Measurements from ENCODE around the gene PEX10. TPM values are rescaled to one million over a fixed set of nuclear protein-coding genes. Genes with fewer than 3 reads are reported as not detected.
"Not testable (repeated sequence)": the region's sequence is repeated elsewhere in the genome, so short reads cannot be mapped to it uniquely, and the experiment has no call there.

Gene PEX10
- 10 to 100 TPM in 1 of 2 experiments, 1 to 10 TPM in 1; 9.2 to 10.3 TPM for total RNA-seq

DNA sequence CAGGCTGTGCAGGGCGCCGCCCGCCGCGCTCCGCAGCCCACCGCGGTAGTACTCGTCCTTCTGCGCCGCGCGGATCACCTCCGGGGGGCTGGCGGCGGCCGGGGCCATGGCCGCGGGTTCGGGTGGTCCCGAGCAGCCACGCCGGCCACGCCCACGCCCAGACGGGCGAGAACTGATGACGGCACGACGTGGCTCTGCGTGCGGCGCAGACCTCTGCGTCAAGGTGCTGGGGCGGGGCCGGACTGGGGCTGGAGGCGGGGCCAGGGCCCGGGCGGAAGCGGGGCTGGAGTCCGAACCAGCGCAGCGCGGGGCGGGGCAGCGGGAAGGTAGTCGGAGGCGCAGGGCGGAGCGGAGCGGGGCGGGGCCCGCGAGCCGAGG, at the start of gene PEX10:
Gene PEX10 (minus strand): TSS at position 170 of the 378 bp plus-strand sequence. CDS start 62 bp downstream, at position 108.
- peak; percentile 98 for DNase-seq
- Mint-ChIP-seq H3K36me3 (ENCODE audit: low read depth) (peaks cover 2% of the 10 kb centered on the region), H3K4me3 (peak within 1 kb of the TSS; percentile 84), H3K9me3 (no peaks in the 10 kb centered on the region), H3K4me1 (peaks cover 46% of the 10 kb centered on the region), H3K27ac (peak within 1 kb of the TSS; percentile 92), H3K27me3 (no peaks in the 10 kb centered on the region)
- CTCF ChIA-PET, result interaction anchor here (1.3 to 1.7 kb wide), 2 partner anchors 112 to 136 kb away, joined by 3 to 8 read pairs; no protein-coding TSS in a partner anchor
- POLR2A ChIA-PET, result no interaction called here

DNA sequence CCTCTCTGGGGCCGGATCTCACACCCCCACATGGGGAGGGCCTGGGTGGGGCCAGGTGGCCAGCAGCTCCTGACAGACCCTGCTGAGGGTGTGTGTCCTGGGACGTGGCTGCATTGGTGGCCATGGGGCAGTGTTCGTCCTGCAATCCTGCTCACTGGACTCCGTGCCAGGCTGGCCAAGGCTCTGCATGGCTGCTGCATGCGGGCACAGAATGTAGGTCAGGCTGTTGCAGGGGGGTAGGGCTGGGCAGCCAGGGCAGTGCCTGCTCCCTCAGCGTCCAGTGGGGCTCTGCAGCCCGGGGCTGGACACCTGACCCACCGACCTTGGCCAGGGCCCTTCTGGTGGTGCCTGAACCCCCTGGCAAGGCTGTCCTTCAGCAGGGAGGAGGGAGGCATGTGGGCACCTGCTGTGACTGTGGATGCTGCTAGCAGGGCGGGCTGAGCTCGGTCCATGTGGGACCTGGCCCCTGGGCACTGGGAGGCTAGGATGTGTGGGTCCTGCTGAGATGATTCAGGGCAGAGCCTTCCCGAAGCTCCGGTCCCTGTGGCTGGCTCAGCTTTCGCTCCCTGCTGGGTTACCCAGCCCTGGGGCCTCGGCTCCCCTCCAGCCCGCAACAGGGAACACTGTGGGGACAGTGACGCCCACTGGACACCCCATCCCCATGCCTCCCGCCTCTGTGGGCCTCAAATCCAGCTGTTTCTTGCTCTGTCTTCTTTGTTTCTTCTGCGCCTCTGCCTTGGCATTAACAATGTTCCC, 48.8 kb upstream of the PEX10 start:
- CTCF ChIA-PET, result interaction anchor here (0.8 to 0.9 kb wide), 2 partner anchors 10 to 266 kb away, joined by 3 read pairs; partner anchors contain the start of gene FAAP20
- H3K27ac Mint-ChIP-seq, result no peak overlapping the region
- H3K27me3 Mint-ChIP-seq, result no peaks in the 10 kb centered on the region

DNA sequence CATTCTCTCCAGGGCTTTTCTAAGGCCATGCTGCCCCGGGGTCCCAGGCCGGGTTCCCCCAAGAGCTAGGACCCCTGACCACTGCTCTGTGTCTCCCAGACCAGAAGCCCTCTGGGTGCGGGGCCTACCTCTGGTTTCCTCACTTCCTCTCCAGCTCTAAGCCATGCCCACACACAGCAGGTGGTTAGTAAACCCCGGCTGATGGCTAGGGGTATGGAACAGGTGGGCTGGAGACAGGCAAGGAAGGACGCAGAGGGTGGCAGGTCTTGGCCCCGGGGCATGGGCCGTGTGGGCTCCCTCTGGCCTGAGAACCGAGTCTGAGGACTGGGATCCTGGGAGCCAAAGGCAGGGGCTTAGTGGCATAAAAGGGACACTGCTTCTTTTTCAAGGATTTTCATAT, 47.8 kb upstream of the PEX10 start:
- ChIA-PET POLR2A (no interaction called here), CTCF (no interaction called here)
- Mint-ChIP-seq H3K27me3 (no peaks in the 10 kb centered on the region), H3K36me3 (ENCODE audit: low read depth) (no peaks in the 10 kb centered on the region), H3K9me3 (no peaks in the 10 kb centered on the region), H3K27ac (peak overlapping the region; percentile 41), H3K4me1 (no peaks in the 10 kb centered on the region), H3K4me3 (no peak overlapping the region)
- no peak for DNase-seq

More for the DNA sequence above, 48.8 kb upstream of the PEX10 start:
- Mint-ChIP-seq H3K36me3 (ENCODE audit: low read depth) (no peaks in the 10 kb centered on the region), H3K4me3 (no peak overlapping the region), H3K4me1 (no peaks in the 10 kb centered on the region), H3K9me3 (no peaks in the 10 kb centered on the region)
- POLR2A ChIA-PET, result no interaction called here
- no peak for DNase-seq

DNA sequence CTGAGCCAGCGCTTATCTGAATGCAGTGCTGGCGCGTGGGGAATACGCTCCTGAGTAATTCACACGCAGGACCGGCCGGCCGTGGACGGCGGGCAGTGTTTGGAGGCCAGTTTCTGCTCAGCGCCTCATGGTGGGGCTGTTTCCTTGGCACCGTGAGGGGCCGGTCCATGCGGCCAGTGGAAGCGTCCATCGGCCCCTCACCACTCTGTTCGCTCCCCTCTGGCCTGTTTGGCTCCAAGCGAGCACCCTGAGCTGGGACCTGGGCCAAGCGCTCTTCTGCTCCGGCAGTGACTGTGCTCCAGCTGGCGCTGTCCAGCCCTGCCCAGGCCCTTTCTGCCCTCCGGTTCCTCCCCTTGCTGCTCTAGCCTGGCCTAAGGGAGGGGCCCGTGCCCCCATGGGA, 47.4 kb upstream of the PEX10 start:
- no peaks in the 10 kb centered on the region for H3K36me3 Mint-ChIP-seq (ENCODE audit: low read depth)
- no peak overlapping the region for H3K27ac Mint-ChIP-seq
- POLR2A ChIA-PET, result no interaction called here
- no peaks in the 10 kb centered on the region for H3K9me3 Mint-ChIP-seq
- H3K4me3 Mint-ChIP-seq, result no peak overlapping the region
- no peaks in the 10 kb centered on the region for H3K4me1 Mint-ChIP-seq
- CTCF ChIA-PET, result no interaction called here
- no peak for DNase-seq
- no peaks in the 10 kb centered on the region for H3K27me3 Mint-ChIP-seq

DNA sequence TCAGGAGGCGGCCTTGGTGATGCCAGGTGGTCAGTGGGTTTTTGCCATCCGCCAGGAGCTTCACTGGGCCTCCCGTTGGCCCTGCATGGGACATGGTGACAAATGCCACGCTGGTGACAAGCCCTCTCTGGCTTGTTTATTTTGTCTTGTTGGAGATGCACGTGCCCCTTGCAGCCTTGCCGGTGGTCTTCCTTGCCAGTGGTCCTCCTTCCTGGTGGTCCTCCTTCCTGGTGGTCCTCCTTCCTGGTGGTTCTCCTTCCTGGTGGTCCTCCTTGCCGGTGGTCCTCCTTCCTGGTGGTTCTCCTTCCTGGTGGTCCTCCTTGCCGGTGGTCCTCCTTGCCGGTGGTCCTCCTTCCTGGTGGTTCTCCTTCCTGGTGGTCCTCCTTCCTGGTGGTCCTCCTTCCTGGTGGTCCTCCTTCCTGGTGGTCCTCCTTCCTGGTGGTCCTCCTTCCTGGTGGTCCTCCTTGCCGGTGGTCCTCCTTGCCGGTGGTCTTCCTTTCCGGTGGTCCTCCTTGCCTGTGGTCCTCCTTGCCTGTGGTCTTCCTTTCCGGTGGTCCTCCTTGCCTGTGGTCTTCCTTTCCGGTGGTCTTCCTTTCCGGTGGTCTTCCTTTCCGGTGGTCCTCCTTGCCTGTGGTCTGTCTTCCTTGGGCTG, 46.9 kb upstream of the PEX10 start:
- H3K4me1 Mint-ChIP-seq; H3K27ac Mint-ChIP-seq; H3K36me3 Mint-ChIP-seq (ENCODE audit: low read depth); POLR2A ChIA-PET; DNase-seq; H3K9me3 Mint-ChIP-seq; H3K27me3 Mint-ChIP-seq; CTCF ChIA-PET; H3K4me3 Mint-ChIP-seq: not testable (repeated sequence)

DNA sequence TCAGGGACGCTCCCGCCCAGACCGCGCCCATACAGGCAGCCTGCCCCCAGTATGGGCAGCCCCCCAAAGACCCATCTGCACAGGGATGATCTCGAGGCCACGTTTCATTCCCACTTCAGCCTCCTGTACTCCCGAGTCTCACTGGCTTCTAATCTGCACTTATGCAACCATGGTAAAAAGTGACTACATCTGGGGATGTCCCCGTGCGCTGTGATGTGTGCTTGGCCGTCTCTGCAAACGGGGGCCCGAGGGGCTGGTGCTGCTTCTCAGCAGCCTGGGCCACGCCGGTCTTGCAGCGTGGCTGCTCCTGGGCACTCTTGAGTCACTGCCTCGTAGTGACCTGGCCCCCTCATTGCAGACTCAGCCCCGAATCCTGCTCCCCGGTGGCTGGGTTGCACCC, 46.3 kb upstream of the PEX10 start:
- H3K9me3 Mint-ChIP-seq, result no peaks in the 10 kb centered on the region
- no peak overlapping the region for H3K27ac Mint-ChIP-seq
- no peak overlapping the region for H3K4me3 Mint-ChIP-seq
- no peaks in the 10 kb centered on the region for H3K27me3 Mint-ChIP-seq
- no peaks in the 10 kb centered on the region for H3K4me1 Mint-ChIP-seq
- no peaks in the 10 kb centered on the region for H3K36me3 Mint-ChIP-seq (ENCODE audit: low read depth)
- no peak for DNase-seq
- POLR2A ChIA-PET, result no interaction called here
- CTCF ChIA-PET, result no interaction called here

DNA sequence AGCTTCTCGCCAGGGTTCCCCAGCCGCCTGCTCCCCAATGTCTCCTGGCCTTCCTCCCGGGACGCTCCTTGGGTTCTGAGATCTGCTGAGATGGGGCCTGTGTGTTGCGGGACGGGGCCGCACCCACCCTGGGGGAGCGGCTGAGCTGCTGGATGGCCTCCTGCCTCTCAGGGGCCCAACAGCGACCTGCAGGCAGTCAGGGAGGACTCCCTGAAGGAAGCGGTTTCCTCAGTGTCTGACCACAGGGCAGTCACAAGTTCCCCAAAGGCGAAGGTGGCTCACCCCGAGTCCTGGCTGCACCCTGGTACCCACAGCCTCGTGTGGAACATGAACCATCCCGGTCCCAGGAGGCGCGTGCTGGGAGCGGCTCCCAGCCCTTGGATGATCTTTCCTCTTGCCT, 45.1 kb upstream of the PEX10 start:
- CTCF ChIA-PET, result no interaction called here

DNA sequence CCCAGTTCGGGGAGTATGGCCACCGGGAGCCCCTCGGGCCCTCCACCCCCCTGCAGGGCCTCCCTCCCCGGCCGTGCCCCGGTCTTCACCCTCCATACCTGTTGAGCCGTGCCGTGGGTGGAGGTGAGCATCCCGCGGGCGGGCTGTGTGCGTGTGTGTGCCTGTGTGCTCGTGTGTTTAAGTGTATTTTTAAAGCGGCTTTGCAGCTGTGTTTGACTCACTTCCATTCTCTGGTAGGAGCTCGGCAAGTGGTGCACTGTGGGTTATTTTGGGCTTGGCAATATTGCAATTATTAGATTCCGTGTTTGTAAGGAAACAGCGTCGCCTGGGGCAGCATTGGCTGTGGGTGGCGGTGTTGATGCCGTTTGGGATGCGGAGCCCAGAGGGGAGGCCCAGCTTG, 43.4 kb upstream of the PEX10 start:
- ChIA-PET POLR2A (no interaction called here), CTCF (no interaction called here)
- H3K4me3 Mint-ChIP-seq, result no peak overlapping the region
- no peak for DNase-seq
- no peaks in the 10 kb centered on the region for H3K36me3 Mint-ChIP-seq (ENCODE audit: low read depth)
- H3K27me3 Mint-ChIP-seq, result no peaks in the 10 kb centered on the region
- no peak overlapping the region for H3K27ac Mint-ChIP-seq
- H3K4me1 Mint-ChIP-seq, result no peaks in the 10 kb centered on the region
- H3K9me3 Mint-ChIP-seq, result no peaks in the 10 kb centered on the region

More for the DNA sequence above, 45.1 kb upstream of the PEX10 start:
- H3K9me3 Mint-ChIP-seq, result no peaks in the 10 kb centered on the region
- no peak overlapping the region for H3K4me3 Mint-ChIP-seq
- no peaks in the 10 kb centered on the region for H3K36me3 Mint-ChIP-seq (ENCODE audit: low read depth)
- H3K27me3 Mint-ChIP-seq, result no peaks in the 10 kb centered on the region
- no peak overlapping the region for H3K27ac Mint-ChIP-seq
- DNase-seq, result no peak
- POLR2A ChIA-PET, result no interaction called here
- H3K4me1 Mint-ChIP-seq, result no peaks in the 10 kb centered on the region

DNA sequence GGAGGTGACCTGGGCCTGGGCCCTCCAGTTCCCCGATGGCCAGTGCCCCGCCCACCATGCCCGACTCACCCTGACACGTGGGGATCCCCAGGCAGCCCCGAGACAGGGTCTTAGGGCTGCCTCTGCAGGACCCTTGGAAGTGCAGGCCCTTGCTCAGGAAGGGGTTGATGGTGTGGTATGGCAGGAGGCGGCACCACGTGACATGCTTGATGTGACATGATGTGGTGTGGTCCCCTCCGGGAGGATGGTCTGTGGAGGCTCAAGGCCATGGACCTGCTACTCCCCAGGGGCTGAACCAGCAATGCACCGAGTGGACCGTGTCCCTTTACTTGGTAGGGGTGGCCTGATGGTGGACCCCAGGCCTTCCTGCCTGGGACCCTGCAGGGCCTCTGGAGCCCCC, 41.9 kb upstream of the PEX10 start:
- H3K27me3 Mint-ChIP-seq, result no peaks in the 10 kb centered on the region
- CTCF ChIA-PET, result no interaction called here
- POLR2A ChIA-PET, result no interaction called here

DNA sequence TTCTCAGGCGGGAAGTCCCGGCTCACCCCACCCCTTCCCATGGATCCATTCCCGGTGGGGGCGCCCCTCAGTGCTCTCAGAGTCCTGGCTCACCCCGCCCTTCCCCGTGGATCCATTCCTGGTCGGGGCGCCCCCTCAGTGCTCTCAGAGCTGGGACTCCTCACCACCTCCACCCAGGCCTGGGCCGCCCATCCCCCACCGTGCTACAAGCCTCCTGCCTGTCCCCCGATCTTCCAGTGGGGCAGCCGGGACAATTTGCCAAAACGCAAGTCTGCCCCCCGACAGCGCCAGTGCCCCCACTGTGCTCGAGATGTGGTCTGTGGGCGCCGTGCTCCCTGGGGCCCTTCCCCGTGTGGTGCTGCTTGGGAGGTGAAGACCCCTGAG, 40.6 kb upstream of the PEX10 start:
- no peak overlapping the region for H3K4me3 Mint-ChIP-seq
- CTCF ChIA-PET, result interaction anchor here (1.1 kb wide), 1 partner anchor 10 kb away, joined by 3 read pairs; no protein-coding TSS in a partner anchor
- POLR2A ChIA-PET, result no interaction called here

More for the DNA sequence above, 41.9 kb upstream of the PEX10 start:
- no peak overlapping the region for H3K4me3 Mint-ChIP-seq
- H3K36me3 Mint-ChIP-seq (ENCODE audit: low read depth), result no peaks in the 10 kb centered on the region
- H3K27ac Mint-ChIP-seq, result no peak overlapping the region
- H3K9me3 Mint-ChIP-seq, result no peaks in the 10 kb centered on the region
- H3K4me1 Mint-ChIP-seq, result no peaks in the 10 kb centered on the region
- DNase-seq, result no peak

DNA sequence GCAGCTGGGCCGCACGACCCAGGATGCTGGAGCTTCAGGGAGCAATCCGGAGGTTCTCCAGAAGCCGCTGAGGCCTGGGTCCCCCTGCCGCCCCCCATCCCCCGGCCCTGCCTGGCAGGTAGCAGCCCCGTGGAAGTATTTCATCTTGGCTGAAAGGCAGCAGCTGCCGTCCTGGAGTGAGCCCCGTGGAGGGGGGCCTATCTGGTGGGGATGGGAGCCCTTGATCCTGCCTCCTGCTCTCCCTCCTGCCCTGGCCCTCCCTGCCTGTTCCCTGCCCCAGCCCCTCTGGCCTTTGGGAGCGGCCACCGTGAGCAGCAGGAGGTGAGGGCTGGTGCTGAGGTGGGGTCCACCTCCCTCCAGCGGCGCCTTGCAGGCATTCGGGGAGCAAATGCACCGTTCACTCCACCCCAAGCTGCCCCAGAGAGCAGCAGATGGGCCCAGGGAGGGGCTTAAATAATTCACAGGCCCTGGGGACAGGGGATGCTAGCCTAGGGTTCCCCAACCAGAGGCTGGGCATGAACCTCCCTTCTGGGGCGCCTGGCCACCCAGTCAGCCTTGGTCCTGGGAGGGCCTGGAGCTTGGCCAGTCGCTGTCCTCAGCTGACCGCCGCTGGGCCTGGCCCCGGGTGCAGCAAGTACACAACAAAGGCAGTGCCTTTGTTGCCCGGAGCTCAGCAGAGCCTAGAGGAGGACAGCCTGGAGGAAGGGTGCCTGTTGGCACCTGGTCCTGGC, 40.0 kb upstream of the PEX10 start:
- H3K36me3 Mint-ChIP-seq (ENCODE audit: low read depth), result no peaks in the 10 kb centered on the region
- H3K27me3 Mint-ChIP-seq, result no peaks in the 10 kb centered on the region
- DNase-seq, result no peak
- H3K4me3 Mint-ChIP-seq, result no peak overlapping the region
- H3K9me3 Mint-ChIP-seq, result no peaks in the 10 kb centered on the region
- ChIA-PET POLR2A (no interaction called here), CTCF (interaction anchor here (1.1 kb wide), 1 partner anchor 10 kb away, joined by 3 read pairs; no protein-coding TSS in a partner anchor)
- H3K27ac Mint-ChIP-seq, result no peak overlapping the region
- H3K4me1 Mint-ChIP-seq, result no peaks in the 10 kb centered on the region

More for the DNA sequence above, 40.6 kb upstream of the PEX10 start:
- H3K9me3 Mint-ChIP-seq, result no peaks in the 10 kb centered on the region
- H3K27me3 Mint-ChIP-seq, result no peaks in the 10 kb centered on the region
- H3K36me3 Mint-ChIP-seq (ENCODE audit: low read depth), result no peaks in the 10 kb centered on the region
- H3K4me1 Mint-ChIP-seq, result no peaks in the 10 kb centered on the region
- no peak overlapping the region for H3K27ac Mint-ChIP-seq
- no peak for DNase-seq

DNA sequence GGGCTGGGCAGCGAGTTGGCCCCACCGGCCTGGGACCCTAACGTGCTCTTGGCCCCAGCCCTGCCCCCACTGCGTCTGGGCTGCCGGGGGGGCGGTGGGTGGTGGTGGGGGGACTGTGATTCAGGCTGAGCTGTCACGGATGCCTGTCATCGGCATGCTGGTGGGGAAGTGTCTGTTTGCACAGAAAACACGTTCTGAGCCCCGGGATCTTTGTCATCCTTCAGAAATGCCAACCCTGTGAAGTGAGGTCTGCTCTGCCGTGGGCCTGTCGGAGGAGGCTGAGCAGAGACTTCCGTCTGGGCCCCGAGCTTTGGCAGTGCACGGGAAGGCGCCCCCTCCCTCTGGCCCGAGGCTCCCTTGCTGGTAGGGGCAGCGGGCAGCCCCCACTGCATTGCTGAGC, 39.4 kb upstream of the PEX10 start:
- DNase-seq, result no peak
- Mint-ChIP-seq H3K27ac (no peak overlapping the region), H3K4me3 (no peak overlapping the region), H3K9me3 (no peaks in the 10 kb centered on the region), H3K36me3 (ENCODE audit: low read depth) (no peaks in the 10 kb centered on the region), H3K27me3 (no peaks in the 10 kb centered on the region), H3K4me1 (no peaks in the 10 kb centered on the region)
- POLR2A ChIA-PET, result no interaction called here
- CTCF ChIA-PET, result no interaction called here
